IMR-90 (cell line): ENCODE results near the gene GUCY2F. TPM values are rescaled to one million over a fixed set of nuclear protein-coding genes. Genes with fewer than 3 reads are reported as not detected.

Experiments used
- ATAC-seq: fragments of 200-7000 bp; cut with Tn5 transposase; 2 replicates; pipeline ENCODE4 v1.9.1; 2020; ENCODE audit warnings: low read depth, mild to moderate bottlenecking, moderate library complexity
- BruUV-seq: library from RNA; stranded (reverse); fragments of 400-500 nt; replicated peaks from 2 replicates; lab custom pipeline; 2021; lab: Mats Ljungman, UMichigan
- CTCF ChIA-PET: fragments of 300-600 bp; formaldehyde crosslinking; extraction: SDS; loops from one replicate; lab custom pipeline; 2021; ENCODE audit warnings: antibody characterized with exemption; lab: Yijun Ruan, JAX
- POLR2A ChIA-PET: fragments of 300-600 bp; sonication (Branson Sonifier 250); formaldehyde crosslinking; loops from one replicate; lab custom pipeline; 2022; ENCODE audit warnings: antibody characterized with exemption; ENCODE audit not compliant: unreplicated experiment; lab: Charles Lee
- DNase-seq: peaks from one replicate; pipeline ENCODE4 v3.0.0; 2013
- H2AFZ ChIP-seq: replicated peaks from 2 replicates; pipeline ENCODE3; 2013; ENCODE audit warnings: low read length, mild to moderate bottlenecking; ENCODE audit not compliant: poor library complexity
- H2AK5ac ChIP-seq: 2 replicates; pipeline ENCODE4 v1.6.1; 2013; ENCODE audit warnings: low read depth, low read length, inconsistent platforms
- H2AK9ac ChIP-seq: replicated peaks from 2 replicates; pipeline ENCODE3; 2013; ENCODE audit warnings: mild to moderate bottlenecking, low read depth, low read length, moderate library complexity; ENCODE audit not compliant: poor library complexity
- H2BK120ac ChIP-seq: 2 replicates; pipeline ENCODE4 v1.6.1; 2013; ENCODE audit warnings: low read depth, low read length, inconsistent platforms
- H2BK15ac ChIP-seq: 3 replicates; pipeline ENCODE4 v1.6.1; 2013; ENCODE audit warnings: low read depth, low read length, inconsistent platforms
- H2BK20ac ChIP-seq: 2 replicates; pipeline ENCODE4 v1.6.1; 2013; ENCODE audit warnings: low read depth, mild to moderate bottlenecking, inconsistent platforms, low read length, moderate library complexity
- H2BK5ac ChIP-seq: 2 replicates; pipeline ENCODE4 v1.6.1; 2013; ENCODE audit warnings: mild to moderate bottlenecking, low read depth, low read length, inconsistent platforms; ENCODE audit not compliant: poor library complexity, severe bottlenecking
- H3K14ac ChIP-seq: replicated peaks from 2 replicates; pipeline ENCODE4 v1.6.1; 2013; ENCODE audit warnings: low read depth, low read length, inconsistent platforms
- H3K18ac ChIP-seq: 2 replicates; pipeline ENCODE4 v1.6.1; 2013; ENCODE audit warnings: low read depth, low read length, control low read depth
- H3K23ac ChIP-seq: 2 replicates; pipeline ENCODE4 v1.6.1; 2013; ENCODE audit warnings: low read depth, low read length, inconsistent platforms
- H3K27ac ChIP-seq: 2 replicates; pipeline ENCODE4 v1.5.1; 2013; ENCODE audit warnings: mild to moderate bottlenecking, control low read depth, low read length; ENCODE audit not compliant: insufficient read depth
- H3K27me3 ChIP-seq: 2 replicates; pipeline ENCODE4 v1.6.1; 2013; ENCODE audit warnings: low read length; ENCODE audit not compliant: control insufficient read depth, insufficient read depth
- H3K36me3 ChIP-seq: 2 replicates; pipeline ENCODE4 v1.6.1; 2013; ENCODE audit warnings: low read length, mixed read lengths; ENCODE audit not compliant: control insufficient read depth, insufficient read depth
- H3K4ac ChIP-seq: 2 replicates; pipeline ENCODE4 v1.6.1; 2013; ENCODE audit warnings: low read depth, low read length, inconsistent platforms
- H3K4me1 ChIP-seq: 2 replicates; pipeline ENCODE4 v1.6.1; 2013; ENCODE audit warnings: low read length, mixed read lengths; ENCODE audit not compliant: control insufficient read depth, insufficient read depth
- H3K4me2 ChIP-seq: 2 replicates; pipeline ENCODE4 v1.6.1; 2013; ENCODE audit warnings: low read depth, mild to moderate bottlenecking, control low read depth, low read length, moderate library complexity
- H3K4me3 ChIP-seq: 2 replicates; pipeline ENCODE4 v1.5.1; 2013; ENCODE audit warnings: low read depth, mild to moderate bottlenecking, control low read depth, low read length, moderate library complexity; ENCODE audit not compliant: insufficient read depth
- H3K56ac ChIP-seq: 2 replicates; pipeline ENCODE4 v1.6.1; 2013; ENCODE audit warnings: low read length, inconsistent platforms; ENCODE audit not compliant: insufficient read depth; ENCODE audit errors: extremely low read depth
- H3K79me1 ChIP-seq, 2 experiments: 2 replicates each; pipeline ENCODE4 v1.6.1; 2013; ENCODE audit warnings: low read length in 2 of 2, inconsistent platforms in 1 of 2, low read depth in 1 of 2
- H3K9ac ChIP-seq: 2 replicates; pipeline ENCODE4 v1.6.1; 2013; ENCODE audit warnings: low read depth, low read length, control low read depth
- H3K9me1 ChIP-seq: 2 replicates; pipeline ENCODE4 v1.6.1; 2013; ENCODE audit warnings: low read length, inconsistent platforms; ENCODE audit not compliant: insufficient read depth
- H3K9me3 ChIP-seq: 2 replicates; pipeline ENCODE4 v1.6.1; 2013; ENCODE audit warnings: low read length; ENCODE audit not compliant: control insufficient read depth, insufficient read depth
- H4K20me1 ChIP-seq: 2 replicates; pipeline ENCODE4 v1.6.1; 2013; ENCODE audit warnings: low read length, inconsistent platforms; ENCODE audit not compliant: insufficient read depth
- H4K5ac ChIP-seq: 2 replicates; pipeline ENCODE4 v1.6.1; 2013; ENCODE audit warnings: mild to moderate bottlenecking, low read depth, low read length, control low read depth
- H4K8ac ChIP-seq, 2 experiments: 2 replicates each; pipeline ENCODE4 v1.6.1; 2013; ENCODE audit warnings: low read depth in 2 of 2, low read length in 2 of 2, control low read depth in 1 of 2, inconsistent platforms in 1 of 2
- H4K91ac ChIP-seq: 2 replicates; pipeline ENCODE4 v1.6.1; 2013; ENCODE audit warnings: low read depth, low read length, inconsistent platforms; ENCODE audit not compliant: insufficient read depth
- BHLHE40 ChIP-seq: fragments of 150-350 bp; IDR thresholded peaks from 2 replicates; pipeline ENCODE4 v1.6.1; 2016; ENCODE audit warnings: mild to moderate bottlenecking, low read depth, low read length
- CEBPB ChIP-seq: IDR thresholded peaks from 2 replicates; pipeline ENCODE4 v1.6.1; 2012; ENCODE audit warnings: low read depth, low read length, improper control_type of control experiment
- CHD1 ChIP-seq: IDR thresholded peaks from 2 replicates; pipeline ENCODE4 v1.6.1; 2012; ENCODE audit warnings: low read depth, low read length, improper control_type of control experiment
- FOS ChIP-seq: fragments of 150-350 bp; IDR thresholded peaks from 2 replicates; pipeline ENCODE4 v1.6.1; 2016; ENCODE audit warnings: low read depth, low read length
- MXI1 ChIP-seq: IDR thresholded peaks from 2 replicates; pipeline ENCODE4 v1.6.1; 2012; ENCODE audit warnings: low read depth, mild to moderate bottlenecking, low read length, moderate library complexity, borderline replicate concordance
- NFE2L2 ChIP-seq: fragments of 150-350 bp; IDR thresholded peaks from 2 replicates; pipeline ENCODE4 v1.6.1; 2016; ENCODE audit warnings: low read depth, mild to moderate bottlenecking, low read length
- RAD21 ChIP-seq: IDR thresholded peaks from 2 replicates; pipeline ENCODE4 v1.6.1; 2012; ENCODE audit warnings: low read length, improper control_type of control experiment
- RCOR1 ChIP-seq: IDR thresholded peaks from 2 replicates; pipeline ENCODE4 v1.6.1; 2012; ENCODE audit warnings: mild to moderate bottlenecking, low read length, improper control_type of control experiment; ENCODE audit not compliant: insufficient replicate concordance
- RFX5 ChIP-seq: IDR thresholded peaks from 2 replicates; pipeline ENCODE4 v1.8.0; 2012; ENCODE audit warnings: low read depth, mild to moderate bottlenecking, low read length, moderate library complexity
- SMC3 ChIP-seq: fragments of 150-350 bp; IDR thresholded peaks from 2 replicates; pipeline ENCODE4 v1.6.1; 2016; ENCODE audit warnings: low read depth, mild to moderate bottlenecking, antibody characterized with exemption, low read length, moderate library complexity
- WGBS, 2 experiments: methylation state at CpG; one replicate each; pipeline versions ENCODE4 v1.1.5 to v1.1.7; 2013; ENCODE audit warnings: missing lambda C conversion rate in 2 of 2; ENCODE audit not compliant: insufficient read length in 1 of 2; ENCODE audit errors: extremely low coverage in 2 of 2; 5-methylcytosine and 5-hydroxymethylcytosine counted together
- dilution Hi-C: fragments of 300-500 bp; cut with HindIII; formaldehyde crosslinking; loops from one replicate; pipeline ENCODE4 v1.14.3; 2018; ENCODE audit warnings: low sequenced_read_pairs; ENCODE audit not compliant: unreplicated experiment
- in situ Hi-C: fragments of 300-500 bp; cut with MboI; formaldehyde crosslinking; loops from 3 replicates; pipeline ENCODE4 v1.14.3; 2019; ENCODE audit warnings: low sequenced_read_pairs, inconsistent platforms, mixed read lengths
- intact Hi-C: fragments of 100-400 bp; cut with micrococcal nuclease; formaldehyde crosslinking; loops from 2 replicates; pipeline ENCODE4 v1.10.0; 2022
- polyA plus RNA-seq, 3 experiments: library from polyadenylated mRNA; depleted of rRNA; stranded (reverse); fragments of >200 nt; gene quantifications; 2 replicates each; pipeline ENCODE4 v1.2.3, GENCODE V29; 2012; ENCODE audit warnings: low replicate concordance in 1 of 3
- total RNA-seq: library from RNA; depleted of rRNA; stranded (reverse); fragments of >200 nt; gene quantifications from 2 replicates; pipeline ENCODE4 v1.2.3, GENCODE V29; 2012
- TF ChIP-seq, protein P1 (sequence below): fragments of 150-350 bp; IDR thresholded peaks from 2 replicates; pipeline ENCODE4 v1.6.1; 2017; ENCODE audit warnings: mild to moderate bottlenecking, antibody characterized with exemption, low read length, low read depth
- TF ChIP-seq, protein P2 (sequence below): fragments of 150-350 bp; IDR thresholded peaks from 2 replicates; pipeline ENCODE4 v1.6.1; 2016; ENCODE audit warnings: low read depth, mild to moderate bottlenecking, low read length, moderate library complexity, borderline replicate concordance
- TF ChIP-seq, protein P3 (sequence below): conservative IDR thresholded peaks from 2 replicates; pipeline ENCODE4 v1.5.1; 2012; ENCODE audit warnings: mild to moderate bottlenecking, low read depth, low read length, improper control_type of control experiment

GUCY2F gene
- total and polyA plus RNA-seq, 2 of the 4 experiments (the other 2 are of a cell fraction): not detected

DNA sequence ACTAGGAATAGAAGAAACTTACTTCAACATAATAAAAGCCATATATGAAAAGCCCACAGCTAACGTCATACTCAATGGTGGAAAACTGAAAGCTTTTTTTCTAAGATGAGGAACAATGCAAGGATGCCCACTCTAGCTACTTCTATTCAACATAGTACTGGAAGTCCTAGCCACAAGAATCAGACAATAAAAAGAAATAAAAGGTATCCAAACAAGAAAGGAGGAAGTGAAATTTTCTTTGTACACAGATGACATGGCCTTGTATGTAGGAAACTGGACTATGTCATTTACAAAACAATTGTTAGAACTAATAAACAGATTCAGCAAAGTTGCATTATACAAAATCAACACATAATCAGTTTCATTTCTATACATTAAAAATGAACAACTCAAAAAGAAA lies 29.2 kb upstream of the GUCY2F start:
- intact Hi-C loops (no loop called here), in situ Hi-C loops (no loop called here), dilution Hi-C loops (no loop called here)
- Histone ChIP-seq H3K4me3 (no peak overlapping the region), H2BK120ac (no peak overlapping the region), H4K20me1 (no peaks in the 10 kb centered on the region), H2BK5ac (no peak overlapping the region), H2AK5ac (no peak overlapping the region), H2AFZ (no peak overlapping the region), H3K9me3 (no peaks in the 10 kb centered on the region), H3K4me1 (no peaks in the 10 kb centered on the region), H3K27me3 (no peaks in the 10 kb centered on the region), H3K79me1 (no peaks in the 10 kb centered on the region), H4K8ac (no peak overlapping the region), H3K9me1 (no peaks in the 10 kb centered on the region), H4K5ac (no peak overlapping the region), H2BK15ac (no peak overlapping the region), H3K4ac (no peak overlapping the region), H3K4me2 (no peak overlapping the region), H3K36me3 (no peaks in the 10 kb centered on the region), H2BK20ac (no peak overlapping the region), H4K91ac (no peak overlapping the region), H3K27ac (no peak overlapping the region), H3K18ac (no peak overlapping the region), H3K23ac (no peak overlapping the region), H2AK9ac (no peak overlapping the region), H3K9ac (no peak overlapping the region), H3K56ac (no peak overlapping the region), H3K14ac (no peak overlapping the region)
- DNase-seq (no peak), ATAC-seq (no peak)
- ChIA-PET CTCF (no interaction called here), POLR2A (no interaction called here)
- no TSS peak for BruUV-seq
- TF ChIP-seq CEBPB: no peak
- TF ChIP-seq, protein P1, sequence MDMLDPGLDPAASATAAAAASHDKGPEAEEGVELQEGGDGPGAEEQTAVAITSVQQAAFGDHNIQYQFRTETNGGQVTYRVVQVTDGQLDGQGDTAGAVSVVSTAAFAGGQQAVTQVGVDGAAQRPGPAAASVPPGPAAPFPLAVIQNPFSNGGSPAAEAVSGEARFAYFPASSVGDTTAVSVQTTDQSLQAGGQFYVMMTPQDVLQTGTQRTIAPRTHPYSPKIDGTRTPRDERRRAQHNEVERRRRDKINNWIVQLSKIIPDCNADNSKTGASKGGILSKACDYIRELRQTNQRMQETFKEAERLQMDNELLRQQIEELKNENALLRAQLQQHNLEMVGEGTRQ: no peak
- TF ChIP-seq NFE2L2: no peak
- TF ChIP-seq, protein P2, sequence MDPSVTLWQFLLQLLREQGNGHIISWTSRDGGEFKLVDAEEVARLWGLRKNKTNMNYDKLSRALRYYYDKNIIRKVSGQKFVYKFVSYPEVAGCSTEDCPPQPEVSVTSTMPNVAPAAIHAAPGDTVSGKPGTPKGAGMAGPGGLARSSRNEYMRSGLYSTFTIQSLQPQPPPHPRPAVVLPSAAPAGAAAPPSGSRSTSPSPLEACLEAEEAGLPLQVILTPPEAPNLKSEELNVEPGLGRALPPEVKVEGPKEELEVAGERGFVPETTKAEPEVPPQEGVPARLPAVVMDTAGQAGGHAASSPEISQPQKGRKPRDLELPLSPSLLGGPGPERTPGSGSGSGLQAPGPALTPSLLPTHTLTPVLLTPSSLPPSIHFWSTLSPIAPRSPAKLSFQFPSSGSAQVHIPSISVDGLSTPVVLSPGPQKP: no peak
- no peak for TF ChIP-seq MXI1
- TF ChIP-seq, protein P3, sequence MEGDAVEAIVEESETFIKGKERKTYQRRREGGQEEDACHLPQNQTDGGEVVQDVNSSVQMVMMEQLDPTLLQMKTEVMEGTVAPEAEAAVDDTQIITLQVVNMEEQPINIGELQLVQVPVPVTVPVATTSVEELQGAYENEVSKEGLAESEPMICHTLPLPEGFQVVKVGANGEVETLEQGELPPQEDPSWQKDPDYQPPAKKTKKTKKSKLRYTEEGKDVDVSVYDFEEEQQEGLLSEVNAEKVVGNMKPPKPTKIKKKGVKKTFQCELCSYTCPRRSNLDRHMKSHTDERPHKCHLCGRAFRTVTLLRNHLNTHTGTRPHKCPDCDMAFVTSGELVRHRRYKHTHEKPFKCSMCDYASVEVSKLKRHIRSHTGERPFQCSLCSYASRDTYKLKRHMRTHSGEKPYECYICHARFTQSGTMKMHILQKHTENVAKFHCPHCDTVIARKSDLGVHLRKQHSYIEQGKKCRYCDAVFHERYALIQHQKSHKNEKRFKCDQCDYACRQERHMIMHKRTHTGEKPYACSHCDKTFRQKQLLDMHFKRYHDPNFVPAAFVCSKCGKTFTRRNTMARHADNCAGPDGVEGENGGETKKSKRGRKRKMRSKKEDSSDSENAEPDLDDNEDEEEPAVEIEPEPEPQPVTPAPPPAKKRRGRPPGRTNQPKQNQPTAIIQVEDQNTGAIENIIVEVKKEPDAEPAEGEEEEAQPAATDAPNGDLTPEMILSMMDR: no peak
- no peak for TF ChIP-seq CHD1
- TF ChIP-seq SMC3: no peak
- no peak for TF ChIP-seq RCOR1
- no peak for TF ChIP-seq RAD21
- no peak for TF ChIP-seq RFX5
- no peak for TF ChIP-seq FOS
- TF ChIP-seq BHLHE40: no peak
- WGBS, 2 experiments: no CpG with 5 or more reads among the region's 1 CpG
